NCI-H2227 (cell line): Measurements from ENCODE around the gene CA12.

Source experiments
- DNase-seq: peaks from one replicate; lab custom pipeline; 2025; ENCODE audit not compliant: unreplicated experiment; lab: John Stamatoyannopoulos, UW

CA12 gene

DNA sequence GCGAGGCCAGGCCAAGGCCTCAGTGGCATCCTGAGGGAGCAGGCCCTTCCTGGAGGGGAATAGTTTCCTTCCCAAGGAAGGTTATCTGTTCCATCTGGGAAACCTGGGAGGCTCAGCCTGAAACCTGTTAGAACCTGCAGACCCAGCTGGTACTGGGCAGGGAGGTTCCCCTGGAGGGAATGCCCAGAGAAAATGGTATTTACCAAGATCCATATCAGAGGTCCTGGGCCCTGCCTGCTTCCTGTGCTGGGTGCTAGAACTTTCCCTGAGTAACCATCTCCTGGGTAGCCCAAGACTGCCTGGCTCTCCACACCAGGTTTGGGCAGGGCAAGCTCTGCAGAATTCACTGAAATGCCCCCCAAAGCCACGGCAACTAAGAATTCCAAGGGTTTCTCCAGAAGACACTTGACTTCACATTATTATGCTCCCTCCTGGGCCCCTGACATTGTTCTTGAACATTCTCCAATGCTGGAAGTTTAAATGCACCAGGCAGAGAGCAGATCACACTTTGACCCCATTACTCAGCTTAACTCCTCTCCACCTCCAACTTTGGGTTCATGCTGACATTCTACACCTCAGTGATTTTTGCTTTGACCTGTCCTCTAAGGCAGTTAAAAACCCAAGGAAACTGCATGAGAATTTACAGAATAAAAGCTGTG is 2.0 kb downstream of the CA12 start:
- no peak for DNase-seq

DNA sequence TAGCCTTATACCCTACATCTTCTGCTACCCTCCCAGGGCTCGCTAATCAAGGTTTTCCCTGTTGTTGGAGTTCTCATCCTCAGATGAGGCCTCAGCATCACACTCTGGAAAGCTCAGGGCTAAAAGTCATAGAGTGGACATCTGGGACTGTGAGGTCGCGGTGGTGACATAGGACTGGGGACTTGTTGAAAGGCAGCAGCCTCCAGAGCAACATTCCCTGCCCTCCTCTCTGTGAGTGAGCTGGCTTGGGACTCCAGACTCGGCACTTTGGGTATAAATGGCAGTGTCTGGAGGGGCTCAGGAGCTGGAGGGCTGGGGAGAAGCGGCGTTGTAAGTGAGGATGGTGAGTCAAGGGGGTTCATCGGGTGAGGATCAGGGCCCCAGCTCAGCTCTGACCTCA is 2.7 kb downstream of the CA12 start:
- no peak for DNase-seq

DNA sequence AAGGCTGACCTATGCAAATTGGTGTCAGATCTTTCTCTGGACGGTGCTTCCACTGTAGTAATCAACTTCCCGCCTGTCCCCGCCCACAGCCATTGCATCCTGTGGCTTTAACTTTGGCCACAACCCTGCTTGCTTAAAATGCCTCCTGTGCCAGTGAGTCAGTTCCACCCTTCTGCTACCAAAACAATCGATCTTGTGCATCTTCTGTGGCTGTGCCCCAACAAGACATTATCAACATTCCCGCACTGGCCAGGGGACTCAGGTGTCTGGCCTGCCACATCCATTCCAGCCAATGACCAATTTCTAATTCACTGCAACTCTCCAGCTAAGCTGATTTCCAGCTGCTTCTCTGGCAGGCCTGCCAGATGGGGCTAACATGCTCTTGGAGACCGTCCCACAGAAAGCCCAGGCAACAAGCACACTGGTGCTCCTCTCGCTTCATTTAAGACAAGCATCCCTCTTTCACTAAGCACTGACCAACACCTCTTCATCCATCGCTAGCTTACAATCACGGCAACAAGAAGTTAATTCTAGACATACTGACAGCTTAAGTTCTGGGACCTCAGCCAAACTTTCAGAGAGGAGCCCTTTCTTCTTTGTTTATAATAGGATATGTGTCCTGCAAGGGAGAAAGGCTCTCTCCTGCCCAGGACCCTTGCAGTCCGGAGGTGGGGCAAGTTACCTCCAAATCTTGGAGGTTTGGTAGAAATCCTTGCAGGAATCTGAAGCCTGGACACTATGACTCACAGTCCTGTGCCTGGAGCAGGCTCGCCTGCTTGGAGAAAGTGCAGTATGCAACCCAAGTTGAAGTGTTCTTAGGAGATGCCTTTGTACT is 6.7 kb downstream of the CA12 start:
- no peak for DNase-seq

DNA sequence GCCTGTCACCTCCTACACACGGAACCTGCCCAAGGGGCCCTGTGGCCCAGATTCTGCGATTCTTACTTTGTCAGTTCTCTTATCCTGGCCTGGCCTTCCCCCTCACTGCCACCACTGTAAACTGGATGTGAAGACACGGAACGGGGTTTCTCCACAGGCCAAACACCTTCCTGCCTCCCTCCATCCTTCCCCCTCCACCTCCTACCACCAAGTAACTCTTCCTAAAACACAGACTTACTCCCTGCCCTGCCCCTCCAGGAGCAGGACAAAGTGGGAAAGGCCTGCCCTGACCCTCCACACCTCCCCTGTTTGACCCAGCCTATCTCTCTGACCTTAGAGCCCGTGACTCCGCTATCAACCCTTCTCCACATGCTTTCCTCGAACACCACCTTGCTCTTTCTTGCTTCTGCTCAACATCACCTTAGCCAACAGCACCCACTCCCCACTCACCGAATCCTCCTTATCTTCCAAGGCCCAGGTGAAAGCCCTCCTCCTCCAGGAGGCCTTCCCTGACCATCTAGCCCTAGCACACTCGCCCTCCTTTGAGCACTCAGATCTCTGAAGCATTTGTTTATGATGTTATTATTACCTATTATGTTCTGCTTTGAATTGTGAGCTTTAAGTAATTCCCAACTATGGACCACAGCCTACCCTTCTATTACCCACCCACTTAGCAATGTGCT is 7.6 kb downstream of the CA12 start:
- no peak for DNase-seq

DNA sequence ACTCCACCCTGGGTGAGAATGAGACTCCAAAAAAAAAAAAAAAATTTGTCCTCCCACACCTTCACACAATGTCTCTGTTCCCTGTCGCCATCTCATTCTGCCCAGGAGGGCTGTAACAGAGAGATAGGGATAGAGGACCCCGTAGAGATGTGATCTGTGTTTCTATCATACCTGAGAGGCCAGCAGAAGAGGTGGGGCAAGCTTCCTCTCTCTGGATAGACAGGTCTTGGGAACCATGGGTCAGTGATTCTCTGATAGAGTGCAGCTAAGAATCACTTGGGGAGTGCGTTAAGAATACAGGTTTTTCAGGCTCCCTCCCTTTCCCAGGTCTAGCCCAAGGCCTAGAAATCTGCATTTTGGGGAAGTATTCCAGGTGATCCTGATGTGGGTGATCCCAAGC is 8.3 kb downstream of the CA12 start:
- DNase-seq, result no peak

DNA sequence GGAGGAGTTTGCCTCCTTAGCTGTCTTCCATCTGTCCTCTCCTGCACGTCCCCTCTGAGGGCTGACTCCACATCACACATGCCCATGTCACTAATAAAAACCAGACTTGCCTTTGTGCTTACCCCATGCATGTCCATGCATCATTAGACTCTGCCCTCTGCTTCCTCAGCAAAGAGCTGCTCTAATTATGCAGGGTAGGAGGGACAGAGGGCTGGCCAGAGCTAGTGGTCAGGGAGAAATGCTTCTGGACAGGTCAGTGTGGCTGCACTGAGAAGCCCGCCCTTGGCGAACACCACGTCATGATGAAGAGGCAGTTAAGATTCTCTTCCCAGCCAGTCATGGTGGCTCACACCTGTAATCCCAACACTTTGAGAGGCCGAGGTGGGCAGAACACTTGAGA is 8.9 kb downstream of the CA12 start:
- no peak for DNase-seq

DNA sequence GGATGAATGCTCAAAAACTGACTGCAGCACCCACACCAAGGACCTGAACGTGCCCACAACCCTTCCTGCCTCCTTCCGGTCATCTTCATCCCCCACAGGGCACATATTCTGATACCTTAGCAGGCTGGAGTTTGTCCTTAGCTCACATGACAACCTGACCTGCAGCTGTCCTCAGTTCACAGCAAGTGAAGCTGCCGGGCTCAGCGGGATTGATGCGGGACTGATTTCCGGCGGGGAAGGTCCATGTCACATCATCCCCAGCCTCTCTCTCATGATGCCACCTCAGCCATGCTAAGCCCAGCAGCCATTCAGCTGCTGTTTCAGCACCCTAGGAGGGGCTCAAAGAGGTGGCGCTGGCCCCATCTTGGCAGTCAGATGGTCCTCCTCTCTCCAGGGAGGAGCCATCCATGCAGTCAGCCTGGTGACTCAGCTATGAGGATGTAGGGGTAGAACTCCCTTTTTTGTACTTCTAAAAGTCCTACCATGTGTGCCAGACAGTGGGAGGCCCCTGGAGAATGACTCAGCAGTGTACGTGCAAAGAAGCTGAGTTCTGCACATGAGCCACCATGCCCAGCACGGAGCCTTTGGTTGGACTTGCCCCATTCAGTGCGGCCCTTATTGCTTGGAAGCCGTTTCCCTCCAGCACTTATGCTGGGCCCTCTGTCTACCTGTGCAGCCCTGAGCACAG is 9.5 kb downstream of the CA12 start:
- no peak for DNase-seq

DNA sequence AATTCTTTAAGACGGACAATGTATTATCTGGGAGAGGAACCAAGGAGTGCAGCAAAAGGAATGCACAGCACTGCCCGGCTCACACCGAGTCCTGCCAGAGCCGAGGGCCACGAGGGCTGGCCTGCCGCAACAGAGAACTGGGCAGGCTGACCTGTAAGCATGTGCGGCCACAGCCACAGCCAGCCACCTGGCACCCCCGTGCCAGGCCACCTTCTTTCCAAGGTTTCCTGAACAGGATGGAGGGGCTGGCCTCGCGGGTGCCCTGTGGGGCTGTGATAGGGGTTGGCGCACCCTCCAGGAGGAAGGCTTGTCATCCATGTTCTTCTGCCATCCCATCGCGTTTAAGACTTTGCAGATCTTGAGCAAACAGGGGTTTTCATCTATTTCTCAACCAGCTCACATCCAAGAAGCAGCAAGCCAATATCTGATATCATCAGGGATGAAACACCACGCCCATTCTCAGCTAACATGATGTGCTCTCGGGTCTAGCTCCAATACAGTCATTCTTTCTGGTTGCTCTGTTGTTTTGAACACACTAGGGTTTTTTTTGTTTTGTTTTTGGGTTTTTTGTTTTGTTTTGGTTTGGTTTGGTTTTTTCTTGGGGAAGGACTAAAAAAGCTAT is 10.2 kb downstream of the CA12 start:
- DNase-seq, result no peak

DNA sequence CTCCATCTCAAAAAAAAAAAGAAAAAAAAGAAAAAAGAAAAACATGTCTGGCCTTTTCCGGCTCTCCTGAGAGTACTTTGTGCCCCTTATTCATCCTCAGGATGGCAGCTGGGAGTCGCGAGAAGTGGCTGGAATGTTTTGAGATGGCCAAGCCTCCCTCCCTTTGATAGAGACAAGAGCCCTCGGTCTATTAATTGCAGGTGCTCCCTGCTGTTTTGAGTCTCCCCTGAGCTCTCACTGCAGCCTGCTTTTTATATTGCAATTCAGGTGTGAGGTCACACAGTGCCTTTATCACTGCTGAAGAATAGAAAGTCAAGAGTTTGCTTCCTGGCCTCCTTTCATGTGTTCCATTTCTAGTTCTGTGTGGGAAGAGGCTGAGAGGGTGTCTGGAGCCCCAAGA is 10.9 kb downstream of the CA12 start:
- no peak for DNase-seq

DNA sequence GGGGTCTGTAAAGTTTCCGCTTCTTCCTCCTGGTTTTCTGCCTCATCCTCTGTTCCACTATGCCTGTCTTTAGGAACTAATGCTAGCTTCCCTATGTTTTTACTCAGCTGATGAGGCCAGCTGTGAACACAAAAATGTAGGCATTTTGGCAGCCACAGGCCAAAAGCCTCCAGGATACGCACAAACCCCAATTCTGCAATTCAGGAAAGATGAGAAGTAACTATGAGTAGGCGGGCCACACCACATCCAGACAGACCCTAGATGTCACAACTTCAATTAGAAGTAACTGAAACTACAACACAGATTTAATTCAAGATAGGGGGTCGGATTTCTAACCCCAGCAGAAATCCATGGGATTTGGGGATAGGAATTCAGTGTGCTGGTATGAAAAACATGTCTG is 11.9 kb downstream of the CA12 start:
- no peak for DNase-seq

DNA sequence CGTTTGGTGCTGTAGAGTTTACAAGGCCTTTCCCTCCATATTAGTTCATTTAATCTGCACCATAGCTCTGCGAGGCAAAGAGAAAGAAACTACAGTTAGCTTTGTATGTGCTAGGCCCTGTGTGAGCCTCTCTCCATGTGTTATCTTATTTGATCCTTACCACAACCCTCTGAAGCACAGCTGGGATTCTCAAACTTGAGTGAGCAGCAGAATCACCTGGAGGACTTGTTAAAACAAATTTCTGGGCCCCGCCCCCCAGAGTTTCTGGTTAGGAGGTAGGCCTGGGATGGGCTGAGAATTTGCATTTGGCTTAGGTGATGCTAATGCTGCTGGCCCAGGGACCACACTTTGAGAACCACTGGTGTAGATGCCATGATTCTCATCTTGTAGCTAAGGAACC is 12.3 kb downstream of the CA12 start:
- no peak for DNase-seq

DNA sequence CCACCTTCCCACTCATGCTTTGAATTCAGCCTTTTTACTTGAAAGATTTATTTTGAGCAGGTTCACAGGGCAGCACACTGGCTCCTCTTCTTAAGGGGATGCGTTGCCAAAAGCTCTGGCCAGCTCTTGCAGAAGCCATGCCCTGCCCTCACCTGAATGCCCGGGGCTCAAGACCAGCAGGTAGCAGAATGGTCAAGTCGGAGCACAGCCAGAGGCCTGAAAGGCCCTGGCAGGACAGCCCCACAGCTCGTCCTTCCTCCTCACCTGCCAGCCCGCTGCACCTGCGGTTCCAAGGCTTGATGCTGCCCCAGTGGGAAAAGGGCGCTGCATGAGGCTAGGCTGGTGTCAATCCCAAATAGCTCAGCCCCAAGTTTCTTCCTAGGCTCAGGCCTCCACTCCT is 13.1 kb downstream of the CA12 start:
- DNase-seq, result no peak

DNA sequence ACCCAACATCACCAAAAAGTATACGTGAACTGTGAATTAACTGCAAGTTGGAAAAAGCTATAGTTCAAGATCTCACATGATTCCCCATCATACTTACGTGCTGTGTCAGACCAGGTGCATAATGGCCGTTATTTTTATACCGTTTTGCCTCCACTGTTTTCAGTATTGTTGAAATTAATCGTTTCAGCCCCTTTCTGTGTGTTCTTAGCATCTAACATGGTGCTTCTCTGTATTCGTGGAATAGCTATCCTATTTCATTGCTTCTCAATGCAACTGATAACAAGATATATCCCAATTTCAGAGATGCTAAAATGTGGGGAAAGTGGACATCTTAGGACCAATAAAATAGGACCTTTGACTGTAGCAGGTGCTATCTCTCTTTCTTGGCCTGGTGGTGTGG is 13.7 kb downstream of the CA12 start:
- no peak for DNase-seq

DNA sequence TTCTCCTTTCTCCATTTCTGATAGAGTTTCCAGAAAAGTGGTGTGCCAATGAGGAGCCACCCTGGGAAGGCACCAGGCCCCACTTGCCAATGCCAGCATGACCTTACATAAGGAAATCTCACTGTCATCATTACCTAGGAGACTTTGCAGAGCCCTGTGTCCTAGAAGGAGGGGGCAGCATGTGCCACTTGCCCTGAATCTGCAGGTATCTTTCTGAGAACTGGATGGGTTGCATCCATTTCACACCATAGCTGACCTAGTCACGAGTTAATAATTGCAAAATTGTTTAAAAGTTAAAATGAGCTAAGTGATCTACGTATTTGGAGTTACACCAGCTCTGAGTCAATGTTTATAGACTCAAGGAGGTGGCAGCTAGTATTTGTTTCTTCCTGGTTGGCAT is 14.3 kb downstream of the CA12 start:
- no peak for DNase-seq

DNA sequence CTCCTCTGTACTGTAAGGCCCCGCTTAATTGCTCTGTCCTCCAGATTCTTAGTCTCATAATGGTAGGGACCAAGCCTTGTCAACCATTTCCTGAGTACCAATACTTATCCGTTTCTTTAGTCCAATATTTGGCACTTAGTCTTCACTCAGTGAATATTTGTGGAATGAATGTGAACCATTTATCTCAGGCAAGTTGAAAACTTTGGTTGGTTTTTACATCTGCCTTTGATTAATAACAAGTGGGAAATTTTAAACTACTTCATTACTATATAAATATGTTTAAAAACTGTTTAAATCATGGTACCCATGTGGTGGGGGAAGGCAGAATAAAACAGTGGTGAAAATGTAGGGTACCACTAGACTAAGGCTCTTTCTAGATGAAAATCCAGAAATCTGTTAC is 15.2 kb downstream of the CA12 start:
- DNase-seq, result no peak

DNA sequence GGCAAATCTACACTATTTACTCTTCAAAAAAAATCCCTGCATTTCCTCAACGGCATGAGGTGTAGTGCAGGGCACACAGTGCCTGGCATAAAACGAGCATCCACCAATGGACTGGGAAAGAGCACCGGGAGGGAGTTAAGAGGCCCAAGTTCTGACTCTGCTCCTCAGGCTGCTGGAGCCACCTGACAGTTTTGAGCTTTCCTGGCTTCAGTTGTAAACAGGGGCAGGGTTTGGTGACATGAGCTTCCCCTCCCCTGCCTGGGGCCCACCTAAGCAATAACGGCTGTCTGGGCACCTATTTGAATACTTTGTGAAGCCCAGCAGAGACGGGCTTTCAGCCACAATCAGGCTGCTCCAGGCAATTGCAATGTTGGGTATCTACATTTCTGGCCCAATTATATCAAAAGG is 16.4 kb downstream of the CA12 start:
- no peak for DNase-seq

DNA sequence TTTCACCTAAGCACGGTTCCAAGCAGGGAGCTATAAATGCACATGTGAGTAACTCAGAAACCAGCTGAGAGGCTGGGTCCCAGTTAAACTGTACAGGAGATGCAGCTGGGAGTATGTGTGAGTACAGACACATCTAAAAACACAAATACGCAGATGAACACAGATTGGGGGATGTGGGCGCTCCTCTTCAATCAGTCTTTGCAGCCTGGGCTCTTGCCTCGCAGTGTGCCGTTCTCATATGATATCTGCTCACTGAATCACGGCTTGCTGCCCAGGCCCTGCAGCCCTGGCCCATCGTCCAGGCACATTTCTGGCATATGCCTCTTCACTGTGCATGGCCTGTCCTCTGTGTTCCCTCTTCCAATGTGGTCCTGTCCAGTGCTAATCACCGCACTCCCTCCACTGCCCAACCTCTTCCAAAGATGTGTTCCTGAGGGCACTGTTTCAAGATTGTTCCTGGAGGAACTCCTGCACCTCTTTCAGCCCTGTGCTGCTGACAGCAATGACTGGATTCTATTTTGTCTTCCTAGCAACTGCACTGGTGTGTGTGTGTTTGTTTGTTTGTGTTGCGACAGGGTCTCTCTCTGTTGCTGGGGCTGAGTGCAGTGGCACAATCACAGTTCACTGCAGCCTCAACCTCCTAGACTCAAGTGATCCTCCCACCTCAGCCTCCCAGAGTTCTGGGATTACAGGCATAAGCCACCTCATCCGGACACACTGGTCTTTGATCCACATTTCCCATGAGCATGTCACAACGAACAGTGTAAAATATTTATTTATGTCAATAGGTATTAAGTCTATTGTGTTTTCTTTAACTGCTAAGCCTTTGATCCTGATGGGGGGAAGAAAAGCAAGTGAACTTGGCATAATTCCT is 17.0 kb downstream of the CA12 start:
- no peak for DNase-seq

DNA sequence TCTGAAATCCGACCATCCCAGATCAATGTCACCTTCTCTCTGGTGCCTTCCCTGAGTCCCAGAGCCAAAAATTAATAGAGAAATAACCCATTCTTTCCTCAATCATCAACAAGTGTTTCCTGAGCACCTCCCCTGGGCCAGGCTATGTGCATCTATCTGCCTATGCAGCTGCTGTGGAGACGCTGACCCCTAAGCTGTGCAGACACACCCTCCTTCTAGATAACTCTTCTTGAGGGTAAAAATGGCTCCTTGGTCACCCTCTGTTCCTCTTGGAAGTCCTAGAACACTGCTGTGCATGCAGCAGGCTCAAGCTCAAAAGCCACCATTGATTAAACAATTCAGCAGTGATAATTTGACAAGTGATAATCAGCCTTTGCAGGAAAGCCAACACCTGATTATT is 18.4 kb downstream of the CA12 start:
- DNase-seq, result no peak

DNA sequence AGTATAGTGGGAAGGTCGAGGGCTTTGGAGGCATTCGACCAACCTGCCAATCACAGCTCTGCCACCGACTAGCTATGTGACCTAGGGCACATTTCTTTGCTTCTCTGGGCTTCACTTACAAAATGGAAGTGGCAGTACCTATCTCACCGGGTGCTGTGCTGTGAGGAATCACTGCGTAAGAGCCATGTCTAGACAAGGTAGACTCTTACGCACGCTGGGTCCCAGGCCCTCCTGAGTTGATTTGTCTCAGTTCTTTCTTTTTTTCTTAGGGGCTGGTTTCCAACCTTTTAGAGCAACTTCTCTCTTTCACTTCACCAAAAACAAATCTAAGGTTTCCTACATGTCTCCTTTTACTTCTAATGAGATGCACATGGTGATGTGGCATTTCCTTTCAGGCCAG is 18.8 kb downstream of the CA12 start:
- no peak for DNase-seq

DNA sequence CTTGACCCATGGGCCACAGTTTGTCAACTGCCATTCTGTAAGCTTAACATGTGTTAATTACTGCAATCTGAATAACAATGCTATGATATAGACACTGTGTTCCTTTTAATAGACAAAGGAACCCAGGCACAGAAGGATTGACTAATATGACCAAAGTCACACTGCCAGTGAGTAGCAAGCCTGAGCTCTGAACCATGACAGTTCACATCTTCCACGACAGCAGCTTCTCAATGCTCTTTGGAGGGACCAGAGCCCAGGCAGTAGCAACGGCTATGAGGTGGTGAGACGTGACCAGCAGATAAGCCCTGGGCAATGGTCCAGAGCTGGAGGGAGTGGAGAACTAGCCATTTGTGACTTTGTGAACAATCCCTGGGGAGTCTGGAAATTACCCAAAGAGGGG is 19.4 kb downstream of the CA12 start:
- no peak for DNase-seq
